Pancreas (tissue), 10 donors: ENCODE data around the gene ANP32B. TPM values are rescaled to one million over a fixed set of nuclear protein-coding genes. Genes with fewer than 3 reads are reported as not detected.
"Not testable (repeated sequence)": the region's sequence is repeated elsewhere in the genome, so short reads cannot be mapped to it uniquely, and the experiment has no call there.

Experiments used
- ATAC-seq, 4 donors: fragments of 200-7000 bp; cut with Tn5 transposase; one replicate each; pipeline versions ENCODE4 v1.8.0 to v1.9.1; 2020; ENCODE audit warnings: mild to moderate bottlenecking in 4 of 4, moderate library complexity in 4 of 4
- DNase-seq, 6 donors: peaks; one replicate each; pipeline ENCODE4 v3.0.0-alpha.2; 2020
- FAIRE-seq: peaks from 2 replicates; lab custom pipeline; 2012; peaks lifted over from hg19 to GRCh38; lab: Jason Lieb, UNC
- H3K27ac ChIP-seq, 4 donors: fragments of 200-600 bp; sonication (generic); 1 replicate in 3 of 4; 2 replicates in 1 of 4; pipeline versions ENCODE4 v1.5.0 to v1.8.0; 2020
- H3K27me3 ChIP-seq, 4 donors: fragments of 200-600 bp; one replicate each; pipeline ENCODE4 v1.8.0; 2021
- H3K36me3 ChIP-seq, 3 donors: fragments of 200-600 bp; sonication (generic) in 1 of 3; one replicate each; pipeline versions ENCODE4 v1.5.0 to v1.8.0; 2020 to 2021
- H3K4me1 ChIP-seq, 3 donors: fragments of 200-600 bp; one replicate each; pipeline ENCODE4 v1.8.0; 2021
- H3K4me3 ChIP-seq, 4 donors: fragments of 200-600 bp; sonication (generic) in 2 of 4; one replicate each; pipeline versions ENCODE4 v1.5.0 to v1.8.0; 2020 to 2021
- H3K9me3 ChIP-seq, 4 donors: fragments of 200-600 bp; one replicate each; pipeline ENCODE4 v1.8.0; 2021
- CTCF ChIP-seq, 4 donors: fragments of 200-600 bp; sonication (generic) in 3 of 4; IDR thresholded peaks; one replicate each; pipeline versions ENCODE4 v1.5.0 to v1.8.0; 2021; ENCODE audit warnings: antibody characterized with exemption in 4 of 4
- WGBS, 2 donors: extraction: QIAGEN DNeasy Blood & Tissue Kit; methylation state at CpG; one replicate each; pipeline ENCODE4 v1.1.7; 2013; 5-methylcytosine and 5-hydroxymethylcytosine counted together
- intact Hi-C, 3 donors: fragments of 100-400 bp; cut with DNase I; formaldehyde crosslinking; loops; one replicate each; pipeline versions ENCODE4 v1.11.1 to v1.14.2; 2022
- polyA plus RNA-seq, 2 donors: library from polyadenylated mRNA; stranded (reverse); fragments of 200-250 nt; gene quantifications; one replicate each; pipeline ENCODE4 v1.2.3, GENCODE V29; 2013
- total RNA-seq, 6 donors: library from RNA; stranded (reverse); fragmentation: NEBNext Ultra II Directional in 4 of 6; extraction: Animal tissue kit (Norgen Biotek cat#: 25700) in 4 of 6; gene quantifications; one replicate each; pipeline versions ENCODE4 v1.2.1 to v1.2.4, GENCODE V29; 2021 to 2023
- donor health status: healthy with polysubstance abuse.
- donor health status: DM: no; HTN: no; CAD: no; lungs with moderate emphysema.
- donor health status: DM: no; HTN: no; CAD: no.
- donor health status: control.
- donor health status: control.
- donor health status: Bipolar disorder and iron deficiency.
- donor health status: DM: yes; HTN: yes; CAD: no.
- donor health status: DM: no; HTN: no; CAD: no.
- donor health status: DM: no; HTN: no; CAD: no.
- donor health status: DM: yes; HTN: yes; CAD: no.

The ANP32B gene
- total and polyA plus RNA-seq, 8 donors: 48.8 to 89.3 (median 71.1) TPM

GRCh38 chr9:97958812-97959511 lies 24.2 kb upstream of the ANP32B start:
- no peak for ATAC-seq
- Histone ChIP-seq H3K9me3 (no peaks in the 10 kb centered on the region), H3K4me3 (no peak overlapping the region), H3K27ac (no peak overlapping the region), H3K4me1 (no peaks in the 10 kb centered on the region), H3K36me3 (no peaks in the 10 kb centered on the region), H3K27me3 (no peaks in the 10 kb centered on the region)
- intact Hi-C loops: no loop called here
- FAIRE-seq: no peak
- no peak for DNase-seq
- whole genome bisulfite sequencing, 2 donors: 66 to 69% methylated on average over 5 of the region's 5 CpGs
- no peak for TF ChIP-seq CTCF (IDR thresholded peaks at IDR 0.05)

GRCh38 chr9:97959585-97959984 lies 23.6 kb upstream of the ANP32B start:
- ATAC-seq: no peak

DNA sequence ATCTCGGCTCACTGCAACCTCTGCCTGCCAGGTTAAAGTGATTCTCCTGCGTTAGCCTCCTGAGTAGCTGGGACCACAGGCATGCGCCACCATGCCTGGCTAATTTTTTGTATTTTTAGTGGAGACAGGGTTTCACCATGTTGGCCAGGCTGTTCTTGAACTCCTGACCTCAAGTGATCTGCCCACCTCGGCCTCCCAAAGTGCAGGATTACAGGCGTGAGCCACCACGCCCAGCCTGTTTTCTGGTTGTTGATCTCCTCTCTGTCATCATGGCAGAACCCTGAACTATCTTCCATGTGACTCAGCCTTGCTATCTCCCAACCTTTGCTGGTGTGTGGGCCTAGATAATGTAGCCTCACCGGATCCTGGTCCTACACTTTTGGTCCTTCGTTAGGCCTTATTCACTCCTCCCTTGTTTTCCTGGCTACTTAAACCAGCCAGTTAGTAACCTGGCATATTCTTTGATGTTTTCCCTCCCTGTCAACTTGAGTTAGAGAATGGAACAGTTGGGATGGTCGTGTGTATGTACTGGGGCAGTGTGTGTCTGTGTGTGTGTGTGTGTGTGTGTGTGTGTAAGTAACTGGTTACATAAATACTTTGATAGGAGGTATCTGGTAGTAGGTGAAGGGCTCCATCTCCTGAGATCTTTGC lies 22.3 kb upstream of the ANP32B start:
- H3K27ac ChIP-seq, DNase-seq, H3K27me3 ChIP-seq, ATAC-seq, FAIRE-seq, H3K4me3 ChIP-seq, H3K9me3 ChIP-seq, H3K4me1 ChIP-seq, H3K36me3 ChIP-seq, intact Hi-C loops: not testable (repeated sequence)
- WGBS, 2 donors: 84% methylated on average over 9 of the region's 9 CpGs

More at GRCh38 chr9:97959585-97959984, 23.6 kb upstream of the ANP32B start:
- Histone ChIP-seq H3K36me3 (no peaks in the 10 kb centered on the region), H3K9me3 (no peaks in the 10 kb centered on the region), H3K4me3 (no peak overlapping the region), H3K27me3 (no peaks in the 10 kb centered on the region), H3K4me1 (no peaks in the 10 kb centered on the region), H3K27ac (no peak overlapping the region)
- intact Hi-C loops: no loop called here
- FAIRE-seq (no peak), DNase-seq (no peak)
- TF ChIP-seq CTCF (IDR thresholded peaks at IDR 0.05): no peak

DNA sequence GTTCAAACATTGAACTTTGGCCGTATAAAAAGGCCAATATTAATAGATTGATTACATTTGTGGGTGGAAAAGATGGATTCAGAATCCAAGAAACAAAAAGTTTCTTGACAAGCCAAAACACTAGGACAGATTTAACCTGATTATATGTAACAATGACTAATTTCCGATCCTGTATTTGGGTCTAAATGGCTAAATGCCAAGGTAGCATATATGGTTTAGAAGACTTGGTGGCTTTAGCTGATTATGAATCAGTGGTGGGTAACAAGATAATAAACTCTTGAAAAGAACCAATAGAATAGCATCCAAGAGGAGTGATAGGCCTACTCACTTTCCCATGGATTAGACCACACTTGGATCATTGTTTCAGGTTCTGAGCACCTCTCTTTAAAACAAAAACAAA lies 21.8 kb upstream of the ANP32B start:
- Histone ChIP-seq H3K27ac (no peak overlapping the region), H3K27me3 (no peaks in the 10 kb centered on the region), H3K4me1 (no peaks in the 10 kb centered on the region), H3K36me3 (no peaks in the 10 kb centered on the region), H3K9me3 (no peaks in the 10 kb centered on the region), H3K4me3 (no peak overlapping the region)
- intact Hi-C loops: no loop called here
- DNase-seq: no peak
- ATAC-seq: no peak
- 69 to 72% methylated on average over 2 of the region's 2 CpGs for WGBS, 2 donors
- FAIRE-seq: no peak
- TF ChIP-seq CTCF (IDR thresholded peaks at IDR 0.05): no peak

DNA sequence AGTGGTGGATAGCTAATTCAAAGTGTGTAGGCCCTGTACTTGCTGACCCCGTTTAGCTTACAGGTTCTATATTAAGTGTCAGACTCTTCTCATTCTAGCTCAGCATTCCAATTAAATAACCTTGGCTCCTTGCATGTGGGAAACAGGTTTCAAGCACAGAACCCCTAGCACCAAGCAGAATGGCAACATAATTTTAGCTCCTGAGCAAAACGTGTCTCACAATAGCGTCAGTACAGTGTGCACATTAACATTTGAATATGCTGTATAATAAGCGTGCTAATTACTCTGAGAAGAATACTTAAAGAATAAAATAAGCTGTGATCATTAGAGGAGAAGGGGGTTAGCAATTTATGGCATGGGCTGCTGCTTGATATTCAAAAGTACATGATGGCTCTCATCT lies 21.0 kb upstream of the ANP32B start:
- no peaks in the 10 kb centered on the region for H3K4me1 ChIP-seq
- TF ChIP-seq CTCF (IDR thresholded peaks at IDR 0.05): no peak
- no peaks in the 10 kb centered on the region for H3K27me3 ChIP-seq
- intact Hi-C loops: no loop called here
- H3K9me3 ChIP-seq: no peaks in the 10 kb centered on the region
- FAIRE-seq (no peak), ATAC-seq (no peak), DNase-seq (no peak)
- WGBS, 2 donors: 55 to 61% methylated on average over 4 of the region's 4 CpGs
- H3K36me3 ChIP-seq: no peaks in the 10 kb centered on the region
- no peak overlapping the region for H3K4me3 ChIP-seq
- H3K27ac ChIP-seq: no peak overlapping the region
